ENCODE measurements around the gene IL17RA. TPM values are rescaled to one million over a fixed set of nuclear protein-coding genes. Genes with fewer than 3 reads are reported as not detected.

Gene IL17RA
- total RNA-seq, 1 donor from 2014 or later, result 11.6 TPM

- TF ChIP-seq CTCF (IDR thresholded peaks at IDR 0.05), result no peak
- no peak overlapping the region for H3K4me3 Mint-ChIP-seq (ENCODE audit: unreplicated experiment)
- H3K4me1 Mint-ChIP-seq (ENCODE audit: low read depth), result no peaks in the 10 kb centered on the region
- no peaks in the 10 kb centered on the region for H3K27me3 Mint-ChIP-seq (ENCODE audit: low read depth)
- peaks cover 10% of the 10 kb centered on the region for H3K36me3 Mint-ChIP-seq (ENCODE audit: low read depth)
- no peaks in the 10 kb centered on the region for H3K9me3 Mint-ChIP-seq (ENCODE audit: low read depth)
- DNase-seq (ENCODE audit: low spot score), result peak; percentile 59
- no peak overlapping the region for H3K27ac Mint-ChIP-seq (ENCODE audit: unreplicated experiment)
Observed at GRCh38 chr22:17135153-17135760, 50.5 kb downstream of the IL17RA start.

GRCh38 chr22:17137170-17137569 lies 52.4 kb downstream of the IL17RA start:
- Mint-ChIP-seq H3K27ac (ENCODE audit: unreplicated experiment) (no peak overlapping the region), H3K9me3 (ENCODE audit: low read depth) (no peaks in the 10 kb centered on the region), H3K4me3 (ENCODE audit: unreplicated experiment) (no peak overlapping the region), H3K4me1 (ENCODE audit: low read depth) (no peaks in the 10 kb centered on the region), H3K36me3 (ENCODE audit: low read depth) (peaks cover 14% of the 10 kb centered on the region), H3K27me3 (ENCODE audit: low read depth) (no peaks in the 10 kb centered on the region)
- TF ChIP-seq CTCF (IDR thresholded peaks at IDR 0.05), result no peak
- peak; percentile 63 for DNase-seq (ENCODE audit: low spot score)

- H3K36me3 Mint-ChIP-seq (ENCODE audit: low read depth), result peaks cover 17% of the 10 kb centered on the region
- peak; percentile 42 for DNase-seq (ENCODE audit: low spot score)
- no peaks in the 10 kb centered on the region for H3K9me3 Mint-ChIP-seq (ENCODE audit: low read depth)
- no peaks in the 10 kb centered on the region for H3K27me3 Mint-ChIP-seq (ENCODE audit: low read depth)
- no peaks in the 10 kb centered on the region for H3K4me1 Mint-ChIP-seq (ENCODE audit: low read depth)
- no peak for TF ChIP-seq CTCF (IDR thresholded peaks at IDR 0.05)
- H3K27ac Mint-ChIP-seq (ENCODE audit: unreplicated experiment), result no peak overlapping the region
- no peak overlapping the region for H3K4me3 Mint-ChIP-seq (ENCODE audit: unreplicated experiment)
Observed at GRCh38 chr22:17137861-17138425, 53.1 kb downstream of the IL17RA start.

- Mint-ChIP-seq H3K4me1 (ENCODE audit: low read depth) (no peaks in the 10 kb centered on the region), H3K4me3 (ENCODE audit: unreplicated experiment) (no peak overlapping the region), H3K27ac (ENCODE audit: unreplicated experiment) (no peak overlapping the region), H3K36me3 (ENCODE audit: low read depth) (peaks cover 20% of the 10 kb centered on the region), H3K9me3 (ENCODE audit: low read depth) (no peaks in the 10 kb centered on the region), H3K27me3 (ENCODE audit: low read depth) (no peaks in the 10 kb centered on the region)
- DNase-seq (ENCODE audit: low spot score), result no peak
- no peak for TF ChIP-seq CTCF (IDR thresholded peaks at IDR 0.05)
Observed at GRCh38 chr22:17138513-17138912, 53.7 kb downstream of the IL17RA start.

- H3K4me3 Mint-ChIP-seq (ENCODE audit: unreplicated experiment), result no peak overlapping the region
- DNase-seq (ENCODE audit: low spot score), result no peak
- no peaks in the 10 kb centered on the region for H3K9me3 Mint-ChIP-seq (ENCODE audit: low read depth)
- H3K4me1 Mint-ChIP-seq (ENCODE audit: low read depth), result no peaks in the 10 kb centered on the region
- H3K36me3 Mint-ChIP-seq (ENCODE audit: low read depth), result peaks cover 18% of the 10 kb centered on the region
- no peak overlapping the region for H3K27ac Mint-ChIP-seq (ENCODE audit: unreplicated experiment)
- no peaks in the 10 kb centered on the region for H3K27me3 Mint-ChIP-seq (ENCODE audit: low read depth)
- no peak for TF ChIP-seq CTCF (IDR thresholded peaks at IDR 0.05)
Observed at GRCh38 chr22:17140022-17140421, 55.2 kb downstream of the IL17RA start.
